H9 (cell line): ENCODE results near the gene GPS1. TPM values are rescaled to one million over a fixed set of nuclear protein-coding genes. Genes with fewer than 3 reads are reported as not detected.

Experiments used
- DNase-seq: peaks from one replicate; pipeline ENCODE4 v3.0.0-alpha.2; 2017
- H2AFZ ChIP-seq: one replicate; pipeline ENCODE4 v1.6.1; 2013; ENCODE audit warnings: mild to moderate bottlenecking, low read length, control low read depth, moderate library complexity
- H2AK5ac ChIP-seq: 2 replicates; pipeline ENCODE4 v1.6.1; 2013; ENCODE audit warnings: low read length, control low read depth, mixed read lengths; ENCODE audit not compliant: insufficient read length
- H2BK120ac ChIP-seq: one replicate; pipeline ENCODE4 v1.6.1; 2013; ENCODE audit warnings: low read depth, mild to moderate bottlenecking, low read length, control low read depth, inconsistent platforms; ENCODE audit not compliant: poor library complexity, severe bottlenecking
- H2BK12ac ChIP-seq: 2 replicates; pipeline ENCODE4 v1.6.1; 2013; ENCODE audit warnings: low read length, control low read depth, mixed read lengths, low read depth; ENCODE audit not compliant: insufficient read length
- H2BK15ac ChIP-seq: 2 replicates; pipeline ENCODE4 v1.6.1; 2013; ENCODE audit warnings: low read depth, low read length, control low read depth
- H2BK20ac ChIP-seq: one replicate; pipeline ENCODE4 v1.6.1; 2013; ENCODE audit warnings: low read depth, mild to moderate bottlenecking, low read length, control low read depth, inconsistent platforms; ENCODE audit not compliant: poor library complexity, severe bottlenecking
- H2BK5ac ChIP-seq: 2 replicates; pipeline ENCODE4 v1.6.1; 2013; ENCODE audit warnings: low read length, control low read depth, mixed read lengths; ENCODE audit not compliant: insufficient read length
- H3K14ac ChIP-seq: 2 replicates; pipeline ENCODE4 v1.6.1; 2013; ENCODE audit warnings: low read length, control low read depth; ENCODE audit not compliant: insufficient read depth
- H3K18ac ChIP-seq: 2 replicates; pipeline ENCODE4 v1.6.1; 2013; ENCODE audit warnings: low read depth, mild to moderate bottlenecking, mixed read lengths, low read length, control low read depth; ENCODE audit not compliant: insufficient read length
- H3K23ac ChIP-seq: 2 replicates; pipeline ENCODE4 v1.6.1; 2013; ENCODE audit warnings: low read length, control low read depth, mixed read lengths, low read depth; ENCODE audit not compliant: insufficient read length
- H3K23me2 ChIP-seq: 2 replicates; pipeline ENCODE4 v1.6.1; 2013; ENCODE audit warnings: low read depth, mild to moderate bottlenecking, mixed read lengths, low read length, control low read depth; ENCODE audit not compliant: insufficient read length, poor library complexity, severe bottlenecking
- H3K27ac ChIP-seq: 2 replicates; pipeline ENCODE4 v1.5.1; 2013; ENCODE audit warnings: low read length, control low read depth, mixed read lengths, low read depth; ENCODE audit not compliant: insufficient read length
- H3K27me3 ChIP-seq: 2 replicates; pipeline ENCODE4 v1.6.1; 2013; ENCODE audit warnings: low read length, control low read depth, inconsistent platforms; ENCODE audit not compliant: insufficient read depth
- H3K4ac ChIP-seq: 2 replicates; pipeline ENCODE4 v1.6.1; 2013; ENCODE audit warnings: low read depth, mild to moderate bottlenecking, control low read depth, inconsistent platforms, low read length, moderate library complexity
- H3K4me1 ChIP-seq: 2 replicates; pipeline ENCODE4 v1.6.1; 2013; ENCODE audit warnings: low read length, control low read depth, inconsistent platforms; ENCODE audit not compliant: insufficient read depth
- H3K4me2 ChIP-seq: 2 replicates; pipeline ENCODE4 v1.6.1; 2013; ENCODE audit warnings: low read length, control low read depth, mixed read lengths; ENCODE audit not compliant: insufficient read length, insufficient read depth
- H3K56ac ChIP-seq: 2 replicates; pipeline ENCODE4 v1.6.1; 2013; ENCODE audit warnings: low read depth, mild to moderate bottlenecking, mixed read lengths, low read length, control low read depth; ENCODE audit not compliant: insufficient read length
- H3K79me1 ChIP-seq: 2 replicates; pipeline ENCODE4 v1.6.1; 2013; ENCODE audit warnings: low read depth, mild to moderate bottlenecking, moderate library complexity, low read length, control low read depth, inconsistent platforms; ENCODE audit not compliant: insufficient read depth, poor library complexity, severe bottlenecking
- H3K79me2 ChIP-seq: 2 replicates; pipeline ENCODE4 v1.6.1; 2013; ENCODE audit warnings: low read length, control low read depth, inconsistent platforms; ENCODE audit not compliant: insufficient read depth
- H3K9ac ChIP-seq: 2 replicates; pipeline ENCODE4 v1.6.1; 2013; ENCODE audit warnings: low read length, control low read depth, mixed read lengths; ENCODE audit not compliant: insufficient read length; ENCODE audit errors: extremely low read depth
- H3K9me3 ChIP-seq: one replicate; pipeline ENCODE4 v1.6.1; 2013; ENCODE audit warnings: low read depth, low read length, inconsistent platforms; ENCODE audit not compliant: control insufficient read depth
- H3T11ph ChIP-seq: one replicate; pipeline ENCODE4 v1.6.1; 2013; ENCODE audit warnings: mild to moderate bottlenecking, low read length, control low read depth, inconsistent platforms
- H4K20me1 ChIP-seq: one replicate; pipeline ENCODE4 v1.6.1; 2013; ENCODE audit not compliant: control insufficient read depth, insufficient read length, insufficient read depth
- H4K5ac ChIP-seq: 2 replicates; pipeline ENCODE4 v1.6.1; 2013; ENCODE audit warnings: low read depth, mild to moderate bottlenecking, mixed read lengths, low read length, control low read depth; ENCODE audit not compliant: insufficient read length
- H4K8ac ChIP-seq: replicated peaks from 2 replicates; pipeline ENCODE4 v1.6.1; 2013; ENCODE audit warnings: low read length, control low read depth, mixed read lengths, low read depth; ENCODE audit not compliant: insufficient read length
- H4K91ac ChIP-seq: 2 replicates; pipeline ENCODE4 v1.6.1; 2013; ENCODE audit warnings: low read depth, mild to moderate bottlenecking, moderate library complexity, mixed read lengths, low read length, control low read depth; ENCODE audit not compliant: insufficient read length
- H3K27ac Mint-ChIP-seq, 3 experiments: 2 replicates in 2 of 3; 3 replicates in 1 of 3; pipeline ENCODE4 v1.8.0; 2020 to 2021; ENCODE audit warnings: mixed read lengths in 3 of 3, mild to moderate bottlenecking in 1 of 3, moderate library complexity in 1 of 3
- H3K27me3 Mint-ChIP-seq: 2 replicates; pipeline ENCODE4 v1.8.0; 2021; ENCODE audit warnings: low read depth, mild to moderate bottlenecking, moderate library complexity, mixed read lengths
- H3K36me3 Mint-ChIP-seq, 3 experiments: 2 replicates in 2 of 3; 3 replicates in 1 of 3; pipeline ENCODE4 v1.8.0; 2020 to 2021; ENCODE audit warnings: low read depth in 3 of 3, mixed read lengths in 3 of 3; ENCODE audit not compliant: insufficient read depth in 1 of 3
- H3K4me1 Mint-ChIP-seq, 2 experiments: 2 replicates each; pipeline ENCODE4 v1.8.0; 2020; ENCODE audit warnings: mixed read lengths in 2 of 2
- H3K4me3 Mint-ChIP-seq, 2 experiments: 2 replicates in 1 of 2; 3 replicates in 1 of 2; pipeline ENCODE4 v1.8.0; 2020 to 2021; ENCODE audit warnings: mild to moderate bottlenecking in 2 of 2, mixed read lengths in 2 of 2, moderate library complexity in 1 of 2
- H3K9me3 Mint-ChIP-seq, 2 experiments: 2 replicates in 1 of 2; 3 replicates in 1 of 2; pipeline ENCODE4 v1.8.0; 2020; ENCODE audit warnings: mild to moderate bottlenecking in 2 of 2, mixed read lengths in 2 of 2, moderate library complexity in 1 of 2
- WGBS: extraction: QIAGEN DNeasy Blood & Tissue Kit; methylation state at CpG from one replicate; pipeline ENCODE4 v1.1.7; 2013; ENCODE audit warnings: missing lambda C conversion rate, low lambda C conversion rate, mixed read lengths; ENCODE audit not compliant: insufficient read length; ENCODE audit errors: extremely low coverage; 5-methylcytosine and 5-hydroxymethylcytosine counted together
- total RNA-seq: library from RNA; stranded (reverse); gene quantifications from 2 replicates; pipeline ENCODE4 v1.2.1, GENCODE V29; 2021
- TF ChIP-seq, protein P1 (sequence below): fragments of 200-600 bp; sonication (generic); conservative IDR thresholded peaks from 3 replicates; pipeline ENCODE4 v1.8.0; 2021; ENCODE audit warnings: antibody characterized with exemption, mild to moderate bottlenecking

The GPS1 gene
- total RNA-seq, 1 experiment from 2014 or later: 164 TPM

DNA sequence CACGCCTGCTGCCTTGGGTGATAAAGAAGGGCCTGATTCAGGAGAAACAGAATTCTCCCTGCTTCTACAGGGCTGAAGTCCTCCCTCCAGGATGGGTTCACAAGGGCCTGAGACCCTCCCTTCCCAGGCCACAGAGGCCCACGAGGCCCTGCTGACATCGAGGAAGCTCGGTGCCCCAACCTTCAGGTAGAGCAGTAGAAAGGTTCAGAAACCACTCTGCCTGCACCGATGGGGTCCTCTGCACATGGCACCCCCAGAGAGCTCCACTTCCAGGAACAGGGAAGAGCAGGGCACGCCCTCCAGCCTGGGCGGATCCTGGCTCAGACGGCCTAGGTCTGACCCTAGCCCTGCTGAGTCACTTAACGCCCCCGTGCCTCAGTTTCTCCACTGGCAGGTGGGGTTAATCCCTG lies 29.8 kb upstream of the GPS1 start:
- no peak overlapping the region for H3K27ac Mint-ChIP-seq

More for the DNA sequence above, 29.8 kb upstream of the GPS1 start:
- DNase-seq: no peak
- H2AK5ac ChIP-seq: no peak overlapping the region
- H3K9ac ChIP-seq: peak overlapping the region; percentile 39
- no peak overlapping the region for H3K56ac ChIP-seq
- Mint-ChIP-seq H3K4me1 (peaks cover 7 to 16% of the 10 kb centered on the region in 2 experiments), H3K36me3 (peaks cover 3 to 12% (median 5%) of the 10 kb centered on the region in 3 experiments; a peak in 5 of 7 replicates), H3K9me3 (peaks cover 0 to 2% of the 10 kb centered on the region in 2 experiments; a peak in 1 of 5 replicates), H3K27me3 (no peaks in the 10 kb centered on the region; the same call in 1 of the 2 replicates), H3K4me3 (peak overlapping the region; percentile 79 to 88)
- no peak overlapping the region for H4K8ac ChIP-seq
- no peak overlapping the region for H3K4ac ChIP-seq
- H3K4me1 ChIP-seq: no peaks in the 10 kb centered on the region
- no peak overlapping the region for H3K23ac ChIP-seq
- H3K79me2 ChIP-seq: no peaks in the 10 kb centered on the region
- H3K23me2 ChIP-seq: peaks cover 5% of the 10 kb centered on the region
- H2BK15ac ChIP-seq: no peak overlapping the region
- no CpG with 5 or more reads among the region's 10 CpGs for WGBS
- 0 out of 2 replicates have a peak overlapping the region, but pooled peaks have one; percentile 46 for H3K14ac ChIP-seq
- TF ChIP-seq, protein P1, sequence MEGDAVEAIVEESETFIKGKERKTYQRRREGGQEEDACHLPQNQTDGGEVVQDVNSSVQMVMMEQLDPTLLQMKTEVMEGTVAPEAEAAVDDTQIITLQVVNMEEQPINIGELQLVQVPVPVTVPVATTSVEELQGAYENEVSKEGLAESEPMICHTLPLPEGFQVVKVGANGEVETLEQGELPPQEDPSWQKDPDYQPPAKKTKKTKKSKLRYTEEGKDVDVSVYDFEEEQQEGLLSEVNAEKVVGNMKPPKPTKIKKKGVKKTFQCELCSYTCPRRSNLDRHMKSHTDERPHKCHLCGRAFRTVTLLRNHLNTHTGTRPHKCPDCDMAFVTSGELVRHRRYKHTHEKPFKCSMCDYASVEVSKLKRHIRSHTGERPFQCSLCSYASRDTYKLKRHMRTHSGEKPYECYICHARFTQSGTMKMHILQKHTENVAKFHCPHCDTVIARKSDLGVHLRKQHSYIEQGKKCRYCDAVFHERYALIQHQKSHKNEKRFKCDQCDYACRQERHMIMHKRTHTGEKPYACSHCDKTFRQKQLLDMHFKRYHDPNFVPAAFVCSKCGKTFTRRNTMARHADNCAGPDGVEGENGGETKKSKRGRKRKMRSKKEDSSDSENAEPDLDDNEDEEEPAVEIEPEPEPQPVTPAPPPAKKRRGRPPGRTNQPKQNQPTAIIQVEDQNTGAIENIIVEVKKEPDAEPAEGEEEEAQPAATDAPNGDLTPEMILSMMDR: no peak
- H2BK20ac ChIP-seq: no peak overlapping the region
- peak overlapping the region; percentile 89 for H3K4me2 ChIP-seq
- H3K79me1 ChIP-seq: peaks cover 5% of the 10 kb centered on the region
- H3T11ph ChIP-seq: no peak overlapping the region
- no peak overlapping the region for H2BK5ac ChIP-seq
- no peaks in the 10 kb centered on the region for H3K27me3 ChIP-seq
- H3K18ac ChIP-seq: no peak overlapping the region
- H2AFZ ChIP-seq: no peak overlapping the region
- no peaks in the 10 kb centered on the region for H4K20me1 ChIP-seq
- H4K91ac ChIP-seq: no peak overlapping the region
- no peak overlapping the region for H2BK12ac ChIP-seq
- no peak overlapping the region for H2BK120ac ChIP-seq
- H4K5ac ChIP-seq: no peak overlapping the region
- no peak overlapping the region for H3K27ac ChIP-seq
- no peaks in the 10 kb centered on the region for H3K9me3 ChIP-seq
